GM21737 (cell line): ENCODE measurements around the gene NMB.
"Not testable (repeated sequence)": the region's sequence is repeated elsewhere in the genome, so short reads cannot be mapped to it uniquely, and the experiment has no call there.

Experiments used
- ATAC-seq: cut with Tn5 transposase; IDR thresholded peaks from one replicate; pipeline ENCODE4 v1.9.1; 2021; ENCODE audit warnings: mild to moderate bottlenecking, moderate library complexity; ENCODE audit not compliant: unreplicated experiment

Gene NMB

DNA sequence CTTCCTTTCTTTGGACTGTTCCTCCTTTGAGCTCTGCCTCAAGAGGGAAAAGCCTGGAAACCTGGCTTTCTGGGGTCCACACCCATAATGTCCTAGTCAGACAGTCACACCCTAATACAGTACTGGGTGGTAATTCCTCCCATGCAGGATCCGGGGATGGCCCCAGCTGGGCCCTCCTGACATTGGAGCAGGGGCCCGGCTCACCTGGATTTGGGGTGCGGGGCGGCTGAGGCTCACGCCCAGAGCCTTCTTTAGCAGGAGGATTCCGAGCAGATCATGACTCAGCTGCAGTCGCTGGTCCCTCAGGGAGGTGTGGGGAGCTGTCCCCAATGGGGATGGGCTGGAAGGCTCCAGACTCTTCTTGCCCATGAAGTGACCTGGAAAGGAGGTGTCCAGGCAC lies 1.0 kb downstream of the NMB start:
- no peak for ATAC-seq

GRCh38 chr15:84654689-84655453 lies 3.1 kb downstream of the NMB start:
- ATAC-seq = no peak

DNA sequence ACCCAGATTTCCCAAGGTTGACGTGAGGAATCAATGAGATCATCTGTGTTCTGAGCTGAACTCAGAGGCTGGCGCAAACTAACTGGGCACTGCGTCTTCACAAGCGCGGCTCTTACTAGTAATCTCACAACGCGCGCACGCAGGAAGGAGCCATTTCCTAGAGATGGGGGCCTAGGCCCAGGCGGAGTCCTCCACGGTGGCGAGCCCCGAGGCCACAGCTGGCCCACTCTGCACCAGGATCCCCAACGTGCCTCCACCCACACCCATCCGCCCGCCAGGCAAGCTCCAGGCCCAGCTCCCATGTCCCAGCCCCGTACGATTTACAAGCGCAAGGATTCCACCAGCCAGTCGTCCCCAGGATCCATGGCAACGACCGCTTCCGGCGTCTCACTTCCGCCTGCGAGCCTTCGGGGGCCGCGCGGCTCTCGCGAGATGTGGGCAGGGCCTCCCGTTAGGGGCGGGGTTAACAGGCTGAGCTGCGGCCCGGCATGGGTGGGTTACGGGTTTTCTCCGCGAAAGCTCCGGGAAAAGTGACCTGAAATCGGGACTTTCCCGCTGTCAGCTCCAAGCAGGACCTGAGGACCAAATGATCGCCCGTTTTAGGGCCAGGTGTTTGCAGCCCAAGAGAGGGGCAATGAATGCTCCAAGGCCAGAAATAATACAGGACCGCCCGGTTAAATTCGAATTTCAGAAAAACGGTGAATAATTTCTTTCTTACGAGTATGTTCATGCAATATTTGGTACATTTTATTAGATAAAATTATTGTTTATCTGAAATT lies 3.9 kb downstream of the NMB start, which contains the start of gene WDR73:
Gene WDR73 (minus strand): TSS at position 374 of the 779 bp plus-strand sequence. CDS start 9 bp downstream, at position 365.
- ATAC-seq = peak; percentile 83

DNA sequence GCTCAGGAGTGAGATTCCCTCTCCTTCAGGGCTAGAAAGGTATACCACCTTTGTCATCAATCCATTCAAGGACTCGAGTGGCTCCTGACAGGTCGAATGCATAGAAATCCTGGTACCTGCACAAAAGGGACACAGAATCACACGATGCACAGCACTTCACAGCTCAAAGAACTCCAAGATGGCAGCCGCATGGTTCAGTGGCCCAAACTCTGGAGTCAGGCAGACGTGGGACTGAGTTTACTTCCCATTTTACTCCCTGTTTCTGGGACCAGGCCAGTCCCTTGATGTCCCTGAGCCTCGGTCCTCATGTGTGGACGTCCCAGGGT lies 4.5 kb downstream of the NMB start:
- ATAC-seq = no peak

DNA sequence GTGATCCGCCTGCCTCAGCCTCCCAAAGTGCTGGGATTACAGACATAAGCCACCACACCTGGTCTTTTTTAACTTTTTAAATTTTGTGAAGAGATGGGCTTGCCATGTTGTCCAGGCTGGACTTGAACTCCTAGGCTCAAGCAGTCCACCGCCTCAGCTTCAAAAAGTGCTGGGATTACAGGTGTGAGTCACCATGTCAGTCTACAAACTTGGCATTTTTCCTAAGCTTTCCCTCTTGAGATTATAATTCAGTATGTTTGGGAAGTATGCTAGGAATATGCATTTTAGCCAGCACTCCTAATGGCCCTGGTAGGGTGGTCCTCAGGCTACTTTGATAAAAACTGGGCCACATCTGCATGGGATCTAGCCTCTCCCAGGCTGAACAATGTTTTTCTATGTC lies 8.3 kb downstream of the NMB start:
- ATAC-seq = no peak

- ATAC-seq = no peak
Measured at GRCh38 chr15:84648539-84648938, 9.5 kb downstream of the NMB start.

GRCh38 chr15:84647726-84648125 lies 10.3 kb downstream of the NMB start:
- no peak for ATAC-seq

- no peak for ATAC-seq
Measured at GRCh38 chr15:84645997-84646396, 12.0 kb downstream of the NMB start.

DNA sequence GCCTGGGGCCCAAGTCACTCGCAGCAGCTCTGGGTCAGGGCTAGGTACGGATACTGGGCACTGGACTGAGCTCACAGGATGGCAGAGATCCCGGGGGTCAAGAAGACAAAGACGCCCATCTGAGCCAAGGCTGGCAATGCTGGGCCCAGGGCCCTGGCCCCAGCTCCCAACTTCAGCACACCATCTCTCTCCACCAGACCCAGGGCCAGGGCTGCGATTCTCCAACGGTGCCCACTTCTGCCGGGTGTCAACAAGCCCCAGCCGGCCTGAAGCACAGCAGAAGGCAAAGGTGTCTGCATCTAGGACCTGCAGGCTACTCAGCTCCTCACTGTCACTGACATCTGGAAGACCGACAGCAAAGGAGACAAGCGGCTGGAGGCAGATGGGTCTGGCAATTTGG lies 12.5 kb downstream of the NMB start:
- no peak for ATAC-seq

GRCh38 chr15:84643838-84644237 lies 14.2 kb downstream of the NMB start:
- no peak for ATAC-seq

DNA sequence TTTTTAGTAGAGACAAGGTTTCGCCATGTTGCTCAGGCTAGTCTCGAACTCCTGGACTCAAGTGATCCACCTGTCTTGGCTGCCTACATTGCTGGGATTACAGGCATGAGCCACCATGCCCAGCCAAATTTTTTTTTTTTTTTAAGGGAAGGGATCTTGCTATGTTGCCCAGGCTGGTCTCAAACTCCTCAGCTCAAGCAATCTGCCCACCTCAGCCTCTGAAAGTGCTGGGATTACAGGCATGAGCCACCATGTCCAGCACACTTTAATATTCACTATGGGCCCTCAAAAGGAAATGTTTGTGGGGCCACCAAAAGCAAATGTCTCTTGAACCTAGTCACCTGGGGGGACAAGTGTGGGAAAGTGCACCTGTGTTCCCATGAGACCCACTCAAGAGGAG lies 15.4 kb downstream of the NMB start:
- ATAC-seq = not testable (repeated sequence)

DNA sequence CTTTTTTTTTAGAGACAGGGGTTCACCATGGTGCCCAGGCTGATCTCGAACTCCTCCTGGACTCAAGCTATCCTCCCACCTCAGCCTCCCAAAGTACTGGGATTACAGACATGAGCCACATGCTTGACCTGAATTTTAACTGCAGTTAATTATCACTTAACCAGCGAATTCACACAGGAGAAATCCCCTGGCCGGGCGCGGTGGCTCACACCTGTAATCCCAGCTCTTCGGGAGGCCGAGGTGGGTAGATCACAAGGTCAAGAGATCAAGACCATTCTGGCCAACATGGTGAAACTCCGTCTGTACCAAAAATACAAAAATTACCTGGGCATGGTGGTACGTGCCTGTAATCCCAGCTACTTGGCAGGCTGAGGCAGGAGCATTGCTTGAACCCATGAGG lies 16.1 kb downstream of the NMB start:
- ATAC-seq = not testable (repeated sequence)

GRCh38 chr15:84638103-84638502 lies 19.9 kb downstream of the NMB start:
- no peak for ATAC-seq

- ATAC-seq = no peak
Measured at GRCh38 chr15:84634228-84634837, 23.7 kb downstream of the NMB start.

GRCh38 chr15:84633311-84634227 lies 24.4 kb downstream of the NMB start:
- peak; percentile 39 for ATAC-seq

- no peak for ATAC-seq
Measured at GRCh38 chr15:84631706-84632272, 26.2 kb downstream of the NMB start.

GRCh38 chr15:84629033-84629432 lies 29.0 kb downstream of the NMB start:
- ATAC-seq = no peak

GRCh38 chr15:84625123-84625522 lies 32.9 kb downstream of the NMB start:
- no peak for ATAC-seq

DNA sequence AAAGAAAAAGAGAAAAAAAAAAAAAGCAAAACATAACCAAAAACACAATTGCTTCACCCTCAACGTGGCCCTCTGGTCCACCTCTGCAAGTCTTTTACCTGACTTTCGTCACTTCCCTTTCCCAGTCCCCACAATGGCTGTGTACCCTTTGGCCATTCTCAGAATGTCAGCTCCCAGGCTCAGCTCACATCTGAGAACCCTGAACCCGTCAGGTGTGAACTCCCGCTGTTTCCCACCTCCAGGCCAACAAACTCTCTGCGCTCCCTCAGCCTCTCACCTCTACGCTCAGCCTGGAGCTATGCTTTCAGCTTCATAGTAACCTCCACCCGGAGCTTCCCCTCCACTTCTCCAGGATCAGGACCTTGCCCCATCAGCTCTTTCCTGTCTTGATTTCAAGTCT lies 33.6 kb downstream of the NMB start:
- no peak for ATAC-seq

DNA sequence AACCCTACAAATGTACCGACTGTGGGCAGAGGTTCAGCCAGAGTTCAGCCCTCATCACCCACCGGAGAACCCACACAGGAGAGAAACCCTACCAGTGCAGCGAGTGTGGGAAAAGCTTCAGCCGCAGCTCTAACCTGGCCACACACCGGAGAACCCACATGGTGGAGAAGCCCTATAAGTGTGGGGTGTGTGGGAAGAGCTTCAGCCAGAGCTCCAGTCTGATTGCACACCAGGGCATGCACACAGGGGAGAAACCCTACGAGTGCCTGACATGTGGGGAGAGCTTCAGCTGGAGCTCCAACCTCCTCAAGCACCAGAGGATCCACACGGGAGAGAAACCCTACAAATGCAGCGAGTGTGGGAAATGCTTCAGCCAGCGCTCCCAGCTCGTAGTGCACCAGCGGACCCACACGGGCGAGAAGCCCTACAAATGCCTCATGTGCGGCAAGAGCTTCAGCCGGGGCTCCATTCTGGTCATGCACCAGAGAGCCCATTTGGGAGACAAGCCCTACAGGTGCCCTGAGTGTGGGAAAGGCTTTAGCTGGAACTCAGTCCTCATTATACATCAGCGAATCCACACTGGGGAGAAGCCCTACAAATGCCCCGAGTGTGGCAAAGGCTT lies 36.5 kb downstream of the NMB start:
- no peak for ATAC-seq
